A549 (cell line): Measurements from ENCODE around the gene LRRC4B. TPM values are rescaled to one million over a fixed set of nuclear protein-coding genes. Genes with fewer than 3 reads are reported as not detected.

Experiments
- ATAC-seq, 2 experiments: fragments of 200-7000 bp in 1 of 2; fragments of >200 bp in 1 of 2; cut with Nextera tagmentation in 1 of 2; cut with Tn5 transposase in 1 of 2; 3 replicates each; pipeline versions ENCODE4 v1.8.0 to v1.9.1; 2018 to 2020; ENCODE audit warnings: mild to moderate bottlenecking in 1 of 2, moderate library complexity in 1 of 2
- CTCF ChIA-PET: fragments of 300-600 bp; sonication (Branson Sonifier 250); formaldehyde crosslinking; extraction: SDS; loops from one replicate; lab custom pipeline; 2021; ENCODE audit warnings: antibody characterized with exemption, inconsistent platforms; lab: Yijun Ruan, JAX
- POLR2A ChIA-PET: fragments of 350-600 bp; formaldehyde crosslinking; extraction: SDS; loops from one replicate; lab custom pipeline; 2021; ENCODE audit warnings: antibody characterized with exemption, inconsistent platforms; lab: Yijun Ruan, JAX
- DNase-seq, 2 experiments: peaks; one replicate each; pipeline versions ENCODE4 v3.0.0 to v3.0.0-alpha.2; 2011 to 2016; ENCODE audit warnings: low read depth in 1 of 2, low spot score in 1 of 2
- FAIRE-seq: peaks from 2 replicates; lab custom pipeline; 2011; peaks lifted over from hg19 to GRCh38; lab: Jason Lieb, UNC
- H3K27ac ChIP-seq, 2 experiments: fragments of >200 bp; sonication (Bioruptor Twin); formaldehyde crosslinking; 3 replicates each; pipeline ENCODE4 v1.5.1; 2016 to 2017
- H3K4me1 ChIP-seq: fragments of >200 bp; sonication (Bioruptor Twin); formaldehyde crosslinking; 3 replicates; pipeline ENCODE4 v1.6.1; 2016
- H3K4me2 ChIP-seq: fragments of >200 bp; sonication (Bioruptor Twin); formaldehyde crosslinking; 3 replicates; pipeline ENCODE4 v1.6.1; 2016
- H3K4me3 ChIP-seq: fragments of >200 bp; sonication (Bioruptor Twin); formaldehyde crosslinking; 3 replicates; pipeline ENCODE4 v1.5.1; 2016
- H3K9me3 ChIP-seq: fragments of >200 bp; sonication (Bioruptor Twin); formaldehyde crosslinking; 3 replicates; pipeline ENCODE4 v1.6.1; 2016
- BCL3 ChIP-seq: fragments of >200 bp; sonication (Bioruptor Twin); formaldehyde crosslinking; IDR thresholded peaks from 3 replicates; pipeline ENCODE4 v1.6.1; 2016
- CHD4 ChIP-seq: fragments of 200-600 bp; sonication (generic); IDR thresholded peaks from 2 replicates; pipeline ENCODE4 v1.6.1; 2016; ENCODE audit warnings: antibody characterized with exemption, mild to moderate bottlenecking, borderline replicate concordance
- FOXS1 ChIP-seq: fragments of 250-450 bp; sonication (Bioruptor Pico); IDR thresholded peaks from 2 replicates; pipeline ENCODE4 v1.5.0; 2020; ENCODE audit warnings: mild to moderate bottlenecking, moderate library complexity
- HDAC2 ChIP-seq: fragments of 200-600 bp; sonication (generic); IDR thresholded peaks from 2 replicates; pipeline ENCODE4 v1.6.1; 2016
- HOXB5 ChIP-seq: fragments of 250-450 bp; sonication (Bioruptor Pico); IDR thresholded peaks from 2 replicates; pipeline ENCODE4 v1.5.0; 2020; ENCODE audit warnings: mild to moderate bottlenecking, moderate library complexity
- JUN ChIP-seq, 2 experiments: fragments of >200 bp; sonication (Bioruptor Twin); formaldehyde crosslinking; IDR thresholded peaks; 2 replicates in 1 of 2; 3 replicates in 1 of 2; pipeline ENCODE4 v1.6.1; 2016 to 2017
- JUNB ChIP-seq: fragments of >200 bp; sonication (Bioruptor Twin); formaldehyde crosslinking; IDR thresholded peaks from 2 replicates; pipeline ENCODE4 v1.6.1; 2016
- NFE2L2 ChIP-seq: fragments of 150-350 bp; conservative IDR thresholded peaks from 2 replicates; pipeline ENCODE4 v1.6.1; 2014; ENCODE audit warnings: low read length
- PHF8 ChIP-seq: fragments of 200-600 bp; sonication (generic); IDR thresholded peaks from 2 replicates; pipeline ENCODE4 v1.6.1; 2016; ENCODE audit warnings: low read depth, mild to moderate bottlenecking, antibody characterized with exemption, moderate library complexity, borderline replicate concordance
- POLR2A ChIP-seq: IDR thresholded peaks from 2 replicates; pipeline ENCODE4 v1.6.1; 2012; ENCODE audit warnings: mild to moderate bottlenecking, low read length
- SREBF2 ChIP-seq: fragments of 450-650 bp; IDR thresholded peaks from 2 replicates; pipeline ENCODE4 v1.6.1; 2014; ENCODE audit warnings: mild to moderate bottlenecking, moderate library complexity
- USF2 ChIP-seq: fragments of 450-650 bp; IDR thresholded peaks from 2 replicates; pipeline ENCODE4 v1.6.1; 2014; ENCODE audit warnings: antibody characterized with exemption
- ZC3H11A ChIP-seq: fragments of 450-650 bp; IDR thresholded peaks from 2 replicates; pipeline ENCODE4 v1.6.1; 2014; ENCODE audit warnings: antibody characterized with exemption, mild to moderate bottlenecking
- ZFP36 ChIP-seq: fragments of 450-650 bp; IDR thresholded peaks from 2 replicates; pipeline ENCODE4 v1.6.1; 2014; ENCODE audit warnings: borderline replicate concordance; ENCODE audit not compliant: partially characterized antibody
- ZSCAN20 ChIP-seq: fragments of 250-450 bp; sonication (Bioruptor Pico); IDR thresholded peaks from 2 replicates; pipeline ENCODE4 v1.8.0; 2022; ENCODE audit warnings: mild to moderate bottlenecking, moderate library complexity
- WGBS: methylation state at CpG from one replicate; pipeline ENCODE4 v1.1.6; 2017; ENCODE audit errors: missing lambda C conversion rate; 5-methylcytosine and 5-hydroxymethylcytosine counted together
- polyA plus RNA-seq, 4 experiments: library from polyadenylated mRNA; depleted of rRNA in 3 of 4; stranded (reverse); fragments of >200 nt; fragmentation: RNase III in 1 of 4; extraction: RNeasy Plus Mini Kit Qiagen cat#74134 plus additional on column Dnase treatment in 1 of 4; gene quantifications; 2 replicates in 3 of 4; 3 replicates in 1 of 4; pipeline ENCODE4 v1.2.3, GENCODE V29; 2011 to 2017
- TF ChIP-seq, protein P1 (sequence below): fragments of >200 bp; sonication (Bioruptor Twin); formaldehyde crosslinking; IDR thresholded peaks from 3 replicates; pipeline ENCODE4 v1.5.1; 2016
- TF ChIP-seq, protein P2 (sequence below): IDR thresholded peaks from 2 replicates; pipeline ENCODE4 v1.6.1; 2012
- TF ChIP-seq, protein P3 (sequence below): fragments of 200-600 bp; sonication (generic); IDR thresholded peaks from 2 replicates; pipeline ENCODE4 v1.6.1; 2016; ENCODE audit warnings: antibody characterized with exemption, mild to moderate bottlenecking, moderate library complexity
- TF ChIP-seq, protein P4 (sequence below): IDR thresholded peaks from 2 replicates; pipeline ENCODE4 v1.6.1; 2012

Gene LRRC4B
- polyA plus RNA-seq, 2 of the 4 experiments (the other 2 are of a cell fraction), result 0.54 to 0.97 TPM

DNA sequence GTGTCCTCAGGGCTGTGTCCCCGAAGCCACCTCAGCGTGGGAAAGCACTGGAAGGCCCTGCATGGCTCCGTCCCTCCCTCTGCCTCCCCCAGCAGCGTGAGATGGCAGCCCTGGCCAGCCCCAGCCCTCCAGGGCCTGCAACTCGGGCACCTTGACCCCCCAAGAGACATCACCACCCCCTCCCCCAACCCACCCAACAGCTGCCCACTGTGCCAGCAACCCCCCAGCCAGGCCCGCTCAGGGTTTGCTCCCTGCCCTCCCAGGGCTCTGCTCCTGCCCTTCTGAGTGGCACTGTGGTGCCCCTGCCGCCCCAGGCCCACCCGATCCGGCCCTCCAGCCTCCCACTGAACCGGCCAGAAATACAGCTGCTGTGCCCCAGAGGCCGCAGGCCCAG, 53.1 kb downstream of the LRRC4B start:
- CTCF ChIA-PET, result interaction anchor here (1.2 to 5.6 kb wide), 4 partner anchors 23 to 59 kb away, joined by 3 to 38 read pairs (median 8); no protein-coding TSS in a partner anchor
- no peak for FAIRE-seq
- 83% methylated on average over 7 of the region's 11 CpGs for WGBS

More for the DNA sequence above, 53.1 kb downstream of the LRRC4B start:
- POLR2A ChIA-PET, result no interaction called here
- Histone ChIP-seq H3K27ac (no peak overlapping the region), H3K4me1 (peaks cover 19% of the 10 kb centered on the region; the same call in 2 of the 3 replicates), H3K9me3 (no peaks in the 10 kb centered on the region; the same call in 2 of the 3 replicates), H3K4me3 (no peak overlapping the region), H3K4me2 (no peak overlapping the region)
- ATAC-seq, result no peak
- no peak for DNase-seq
- TF ChIP-seq POLR2A (no peak), USF2 (no peak), JUN (IDR thresholded peaks at IDR 0.05) (no peak), PHF8 (no peak), NFE2L2 (no peak), BCL3 (no peak), ZFP36 (no peak), SREBF2 (no peak), FOXS1 (no peak), JUNB (no peak), ZC3H11A (no peak), ZSCAN20 (CRISPR knock-in tag) (no peak), HOXB5 (CRISPR knock-in tag) (no peak), CHD4 (no peak), HDAC2 (no peak)
- TF ChIP-seq, protein P1, sequence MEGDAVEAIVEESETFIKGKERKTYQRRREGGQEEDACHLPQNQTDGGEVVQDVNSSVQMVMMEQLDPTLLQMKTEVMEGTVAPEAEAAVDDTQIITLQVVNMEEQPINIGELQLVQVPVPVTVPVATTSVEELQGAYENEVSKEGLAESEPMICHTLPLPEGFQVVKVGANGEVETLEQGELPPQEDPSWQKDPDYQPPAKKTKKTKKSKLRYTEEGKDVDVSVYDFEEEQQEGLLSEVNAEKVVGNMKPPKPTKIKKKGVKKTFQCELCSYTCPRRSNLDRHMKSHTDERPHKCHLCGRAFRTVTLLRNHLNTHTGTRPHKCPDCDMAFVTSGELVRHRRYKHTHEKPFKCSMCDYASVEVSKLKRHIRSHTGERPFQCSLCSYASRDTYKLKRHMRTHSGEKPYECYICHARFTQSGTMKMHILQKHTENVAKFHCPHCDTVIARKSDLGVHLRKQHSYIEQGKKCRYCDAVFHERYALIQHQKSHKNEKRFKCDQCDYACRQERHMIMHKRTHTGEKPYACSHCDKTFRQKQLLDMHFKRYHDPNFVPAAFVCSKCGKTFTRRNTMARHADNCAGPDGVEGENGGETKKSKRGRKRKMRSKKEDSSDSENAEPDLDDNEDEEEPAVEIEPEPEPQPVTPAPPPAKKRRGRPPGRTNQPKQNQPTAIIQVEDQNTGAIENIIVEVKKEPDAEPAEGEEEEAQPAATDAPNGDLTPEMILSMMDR, result no peak
- TF ChIP-seq, protein P2, sequence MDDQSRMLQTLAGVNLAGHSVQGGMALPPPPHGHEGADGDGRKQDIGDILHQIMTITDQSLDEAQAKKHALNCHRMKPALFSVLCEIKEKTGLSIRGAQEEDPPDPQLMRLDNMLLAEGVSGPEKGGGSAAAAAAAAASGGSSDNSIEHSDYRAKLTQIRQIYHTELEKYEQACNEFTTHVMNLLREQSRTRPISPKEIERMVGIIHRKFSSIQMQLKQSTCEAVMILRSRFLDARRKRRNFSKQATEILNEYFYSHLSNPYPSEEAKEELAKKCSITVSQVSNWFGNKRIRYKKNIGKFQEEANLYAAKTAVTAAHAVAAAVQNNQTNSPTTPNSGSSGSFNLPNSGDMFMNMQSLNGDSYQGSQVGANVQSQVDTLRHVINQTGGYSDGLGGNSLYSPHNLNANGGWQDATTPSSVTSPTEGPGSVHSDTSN, result no peak
- TF ChIP-seq, protein P3, sequence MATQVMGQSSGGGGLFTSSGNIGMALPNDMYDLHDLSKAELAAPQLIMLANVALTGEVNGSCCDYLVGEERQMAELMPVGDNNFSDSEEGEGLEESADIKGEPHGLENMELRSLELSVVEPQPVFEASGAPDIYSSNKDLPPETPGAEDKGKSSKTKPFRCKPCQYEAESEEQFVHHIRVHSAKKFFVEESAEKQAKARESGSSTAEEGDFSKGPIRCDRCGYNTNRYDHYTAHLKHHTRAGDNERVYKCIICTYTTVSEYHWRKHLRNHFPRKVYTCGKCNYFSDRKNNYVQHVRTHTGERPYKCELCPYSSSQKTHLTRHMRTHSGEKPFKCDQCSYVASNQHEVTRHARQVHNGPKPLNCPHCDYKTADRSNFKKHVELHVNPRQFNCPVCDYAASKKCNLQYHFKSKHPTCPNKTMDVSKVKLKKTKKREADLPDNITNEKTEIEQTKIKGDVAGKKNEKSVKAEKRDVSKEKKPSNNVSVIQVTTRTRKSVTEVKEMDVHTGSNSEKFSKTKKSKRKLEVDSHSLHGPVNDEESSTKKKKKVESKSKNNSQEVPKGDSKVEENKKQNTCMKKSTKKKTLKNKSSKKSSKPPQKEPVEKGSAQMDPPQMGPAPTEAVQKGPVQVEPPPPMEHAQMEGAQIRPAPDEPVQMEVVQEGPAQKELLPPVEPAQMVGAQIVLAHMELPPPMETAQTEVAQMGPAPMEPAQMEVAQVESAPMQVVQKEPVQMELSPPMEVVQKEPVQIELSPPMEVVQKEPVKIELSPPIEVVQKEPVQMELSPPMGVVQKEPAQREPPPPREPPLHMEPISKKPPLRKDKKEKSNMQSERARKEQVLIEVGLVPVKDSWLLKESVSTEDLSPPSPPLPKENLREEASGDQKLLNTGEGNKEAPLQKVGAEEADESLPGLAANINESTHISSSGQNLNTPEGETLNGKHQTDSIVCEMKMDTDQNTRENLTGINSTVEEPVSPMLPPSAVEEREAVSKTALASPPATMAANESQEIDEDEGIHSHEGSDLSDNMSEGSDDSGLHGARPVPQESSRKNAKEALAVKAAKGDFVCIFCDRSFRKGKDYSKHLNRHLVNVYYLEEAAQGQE, result no peak
- TF ChIP-seq, protein P4, sequence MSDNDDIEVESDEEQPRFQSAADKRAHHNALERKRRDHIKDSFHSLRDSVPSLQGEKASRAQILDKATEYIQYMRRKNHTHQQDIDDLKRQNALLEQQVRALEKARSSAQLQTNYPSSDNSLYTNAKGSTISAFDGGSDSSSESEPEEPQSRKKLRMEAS, result no peak
